H9 (cell line): ENCODE data around the gene IBA57. TPM values are rescaled to one million over a fixed set of nuclear protein-coding genes. Genes with fewer than 3 reads are reported as not detected.

ENCODE experiments used
- DNase-seq: peaks from one replicate; pipeline ENCODE4 v3.0.0-alpha.2; 2017
- H2AFZ ChIP-seq: one replicate; pipeline ENCODE4 v1.6.1; 2013; ENCODE audit warnings: mild to moderate bottlenecking, low read length, control low read depth, moderate library complexity
- H2AK5ac ChIP-seq: 2 replicates; pipeline ENCODE4 v1.6.1; 2013; ENCODE audit warnings: low read length, control low read depth, mixed read lengths; ENCODE audit not compliant: insufficient read length
- H2BK120ac ChIP-seq: one replicate; pipeline ENCODE4 v1.6.1; 2013; ENCODE audit warnings: low read depth, mild to moderate bottlenecking, low read length, control low read depth, inconsistent platforms; ENCODE audit not compliant: poor library complexity, severe bottlenecking
- H2BK12ac ChIP-seq: 2 replicates; pipeline ENCODE4 v1.6.1; 2013; ENCODE audit warnings: low read length, control low read depth, mixed read lengths, low read depth; ENCODE audit not compliant: insufficient read length
- H2BK15ac ChIP-seq: 2 replicates; pipeline ENCODE4 v1.6.1; 2013; ENCODE audit warnings: low read depth, low read length, control low read depth
- H2BK20ac ChIP-seq: one replicate; pipeline ENCODE4 v1.6.1; 2013; ENCODE audit warnings: low read depth, mild to moderate bottlenecking, low read length, control low read depth, inconsistent platforms; ENCODE audit not compliant: poor library complexity, severe bottlenecking
- H2BK5ac ChIP-seq: 2 replicates; pipeline ENCODE4 v1.6.1; 2013; ENCODE audit warnings: low read length, control low read depth, mixed read lengths; ENCODE audit not compliant: insufficient read length
- H3K14ac ChIP-seq: 2 replicates; pipeline ENCODE4 v1.6.1; 2013; ENCODE audit warnings: low read length, control low read depth; ENCODE audit not compliant: insufficient read depth
- H3K18ac ChIP-seq: 2 replicates; pipeline ENCODE4 v1.6.1; 2013; ENCODE audit warnings: low read depth, mild to moderate bottlenecking, mixed read lengths, low read length, control low read depth; ENCODE audit not compliant: insufficient read length
- H3K23ac ChIP-seq: 2 replicates; pipeline ENCODE4 v1.6.1; 2013; ENCODE audit warnings: low read length, control low read depth, mixed read lengths, low read depth; ENCODE audit not compliant: insufficient read length
- H3K23me2 ChIP-seq: 2 replicates; pipeline ENCODE4 v1.6.1; 2013; ENCODE audit warnings: low read depth, mild to moderate bottlenecking, mixed read lengths, low read length, control low read depth; ENCODE audit not compliant: insufficient read length, poor library complexity, severe bottlenecking
- H3K27ac ChIP-seq: 2 replicates; pipeline ENCODE4 v1.5.1; 2013; ENCODE audit warnings: low read length, control low read depth, mixed read lengths, low read depth; ENCODE audit not compliant: insufficient read length
- H3K27me3 ChIP-seq: 2 replicates; pipeline ENCODE4 v1.6.1; 2013; ENCODE audit warnings: low read length, control low read depth, inconsistent platforms; ENCODE audit not compliant: insufficient read depth
- H3K4ac ChIP-seq: 2 replicates; pipeline ENCODE4 v1.6.1; 2013; ENCODE audit warnings: low read depth, mild to moderate bottlenecking, control low read depth, inconsistent platforms, low read length, moderate library complexity
- H3K4me1 ChIP-seq: 2 replicates; pipeline ENCODE4 v1.6.1; 2013; ENCODE audit warnings: low read length, control low read depth, inconsistent platforms; ENCODE audit not compliant: insufficient read depth
- H3K4me2 ChIP-seq: 2 replicates; pipeline ENCODE4 v1.6.1; 2013; ENCODE audit warnings: low read length, control low read depth, mixed read lengths; ENCODE audit not compliant: insufficient read length, insufficient read depth
- H3K56ac ChIP-seq: 2 replicates; pipeline ENCODE4 v1.6.1; 2013; ENCODE audit warnings: low read depth, mild to moderate bottlenecking, mixed read lengths, low read length, control low read depth; ENCODE audit not compliant: insufficient read length
- H3K79me1 ChIP-seq: 2 replicates; pipeline ENCODE4 v1.6.1; 2013; ENCODE audit warnings: low read depth, mild to moderate bottlenecking, moderate library complexity, low read length, control low read depth, inconsistent platforms; ENCODE audit not compliant: insufficient read depth, poor library complexity, severe bottlenecking
- H3K79me2 ChIP-seq: 2 replicates; pipeline ENCODE4 v1.6.1; 2013; ENCODE audit warnings: low read length, control low read depth, inconsistent platforms; ENCODE audit not compliant: insufficient read depth
- H3K9ac ChIP-seq: 2 replicates; pipeline ENCODE4 v1.6.1; 2013; ENCODE audit warnings: low read length, control low read depth, mixed read lengths; ENCODE audit not compliant: insufficient read length; ENCODE audit errors: extremely low read depth
- H3K9me3 ChIP-seq: one replicate; pipeline ENCODE4 v1.6.1; 2013; ENCODE audit warnings: low read depth, low read length, inconsistent platforms; ENCODE audit not compliant: control insufficient read depth
- H3T11ph ChIP-seq: one replicate; pipeline ENCODE4 v1.6.1; 2013; ENCODE audit warnings: mild to moderate bottlenecking, low read length, control low read depth, inconsistent platforms
- H4K20me1 ChIP-seq: one replicate; pipeline ENCODE4 v1.6.1; 2013; ENCODE audit not compliant: control insufficient read depth, insufficient read length, insufficient read depth
- H4K5ac ChIP-seq: 2 replicates; pipeline ENCODE4 v1.6.1; 2013; ENCODE audit warnings: low read depth, mild to moderate bottlenecking, mixed read lengths, low read length, control low read depth; ENCODE audit not compliant: insufficient read length
- H4K8ac ChIP-seq: replicated peaks from 2 replicates; pipeline ENCODE4 v1.6.1; 2013; ENCODE audit warnings: low read length, control low read depth, mixed read lengths, low read depth; ENCODE audit not compliant: insufficient read length
- H4K91ac ChIP-seq: 2 replicates; pipeline ENCODE4 v1.6.1; 2013; ENCODE audit warnings: low read depth, mild to moderate bottlenecking, moderate library complexity, mixed read lengths, low read length, control low read depth; ENCODE audit not compliant: insufficient read length
- H3K27ac Mint-ChIP-seq, 3 experiments: 2 replicates in 2 of 3; 3 replicates in 1 of 3; pipeline ENCODE4 v1.8.0; 2020 to 2021; ENCODE audit warnings: mixed read lengths in 3 of 3, mild to moderate bottlenecking in 1 of 3, moderate library complexity in 1 of 3
- H3K27me3 Mint-ChIP-seq: 2 replicates; pipeline ENCODE4 v1.8.0; 2021; ENCODE audit warnings: low read depth, mild to moderate bottlenecking, moderate library complexity, mixed read lengths
- H3K36me3 Mint-ChIP-seq, 3 experiments: 2 replicates in 2 of 3; 3 replicates in 1 of 3; pipeline ENCODE4 v1.8.0; 2020 to 2021; ENCODE audit warnings: low read depth in 3 of 3, mixed read lengths in 3 of 3; ENCODE audit not compliant: insufficient read depth in 1 of 3
- H3K4me1 Mint-ChIP-seq, 2 experiments: 2 replicates each; pipeline ENCODE4 v1.8.0; 2020; ENCODE audit warnings: mixed read lengths in 2 of 2
- H3K4me3 Mint-ChIP-seq, 2 experiments: 2 replicates in 1 of 2; 3 replicates in 1 of 2; pipeline ENCODE4 v1.8.0; 2020 to 2021; ENCODE audit warnings: mild to moderate bottlenecking in 2 of 2, mixed read lengths in 2 of 2, moderate library complexity in 1 of 2
- H3K9me3 Mint-ChIP-seq, 2 experiments: 2 replicates in 1 of 2; 3 replicates in 1 of 2; pipeline ENCODE4 v1.8.0; 2020; ENCODE audit warnings: mild to moderate bottlenecking in 2 of 2, mixed read lengths in 2 of 2, moderate library complexity in 1 of 2
- whole genome bisulfite sequencing: extraction: QIAGEN DNeasy Blood & Tissue Kit; methylation state at CpG from one replicate; pipeline ENCODE4 v1.1.7; 2013; ENCODE audit warnings: missing lambda C conversion rate, low lambda C conversion rate, mixed read lengths; ENCODE audit not compliant: insufficient read length; ENCODE audit errors: extremely low coverage; 5-methylcytosine and 5-hydroxymethylcytosine counted together
- total RNA-seq: library from RNA; stranded (reverse); gene quantifications from 2 replicates; pipeline ENCODE4 v1.2.1, GENCODE V29; 2021
- TF ChIP-seq, protein P1 (sequence below): fragments of 200-600 bp; sonication (generic); conservative IDR thresholded peaks from 3 replicates; pipeline ENCODE4 v1.8.0; 2021; ENCODE audit warnings: antibody characterized with exemption, mild to moderate bottlenecking

IBA57 gene
- total RNA-seq, 1 experiment from 2014 or later = 12.6 TPM

DNA sequence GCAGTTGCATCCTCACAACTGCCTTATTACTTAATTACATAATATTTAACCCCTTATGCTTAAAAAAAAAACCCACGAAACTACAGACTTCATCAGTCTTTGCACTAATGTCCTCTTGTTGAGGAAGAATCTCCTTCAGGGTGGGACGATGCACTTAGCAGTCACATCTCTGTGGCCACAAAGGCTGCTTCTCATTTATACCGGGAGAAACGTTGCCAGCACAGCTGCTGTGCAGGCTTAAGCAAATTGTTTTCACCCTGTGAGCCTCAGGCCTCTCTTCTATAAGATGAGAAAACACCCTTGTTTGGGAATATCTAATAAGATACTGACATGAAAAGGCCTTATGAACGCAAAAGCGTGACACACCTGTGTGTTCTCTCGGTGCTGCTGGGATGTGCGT is 39.4 kb downstream of the IBA57 start:
- H3K4me2 ChIP-seq = no peak overlapping the region
- TF ChIP-seq, protein P1, sequence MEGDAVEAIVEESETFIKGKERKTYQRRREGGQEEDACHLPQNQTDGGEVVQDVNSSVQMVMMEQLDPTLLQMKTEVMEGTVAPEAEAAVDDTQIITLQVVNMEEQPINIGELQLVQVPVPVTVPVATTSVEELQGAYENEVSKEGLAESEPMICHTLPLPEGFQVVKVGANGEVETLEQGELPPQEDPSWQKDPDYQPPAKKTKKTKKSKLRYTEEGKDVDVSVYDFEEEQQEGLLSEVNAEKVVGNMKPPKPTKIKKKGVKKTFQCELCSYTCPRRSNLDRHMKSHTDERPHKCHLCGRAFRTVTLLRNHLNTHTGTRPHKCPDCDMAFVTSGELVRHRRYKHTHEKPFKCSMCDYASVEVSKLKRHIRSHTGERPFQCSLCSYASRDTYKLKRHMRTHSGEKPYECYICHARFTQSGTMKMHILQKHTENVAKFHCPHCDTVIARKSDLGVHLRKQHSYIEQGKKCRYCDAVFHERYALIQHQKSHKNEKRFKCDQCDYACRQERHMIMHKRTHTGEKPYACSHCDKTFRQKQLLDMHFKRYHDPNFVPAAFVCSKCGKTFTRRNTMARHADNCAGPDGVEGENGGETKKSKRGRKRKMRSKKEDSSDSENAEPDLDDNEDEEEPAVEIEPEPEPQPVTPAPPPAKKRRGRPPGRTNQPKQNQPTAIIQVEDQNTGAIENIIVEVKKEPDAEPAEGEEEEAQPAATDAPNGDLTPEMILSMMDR = no peak
- Mint-ChIP-seq H3K4me1 (peaks cover 2% of the 10 kb centered on the region in 2 experiments; a peak in 2 of 4 replicates), H3K4me3 (no peak overlapping the region), H3K36me3 (peaks cover 0 to 3% (median 2%) of the 10 kb centered on the region in 3 experiments; a peak in 3 of 7 replicates), H3K9me3 (peaks cover 4 to 8% of the 10 kb centered on the region in 2 experiments; a peak in 4 of 5 replicates), H3K27me3 (peaks cover 50% of the 10 kb centered on the region), H3K27ac (no peak overlapping the region)
- no peaks in the 10 kb centered on the region for H3K79me1 ChIP-seq
- no peak overlapping the region for H3T11ph ChIP-seq
- no peak overlapping the region for H2BK5ac ChIP-seq
- no peaks in the 10 kb centered on the region for H3K23me2 ChIP-seq
- H2BK15ac ChIP-seq = no peak overlapping the region
- H3K4me1 ChIP-seq = no peaks in the 10 kb centered on the region
- 100% methylated on average over 1 of the region's 8 CpGs for WGBS
- H3K79me2 ChIP-seq = no peaks in the 10 kb centered on the region
- H2AK5ac ChIP-seq = no peak overlapping the region
- no peak overlapping the region for H2BK12ac ChIP-seq
- no peaks in the 10 kb centered on the region for H4K20me1 ChIP-seq
- H3K23ac ChIP-seq = no peak overlapping the region
- H2BK120ac ChIP-seq = no peak overlapping the region
- no peaks in the 10 kb centered on the region; the same call in 1 of the 2 replicates for H3K27me3 ChIP-seq
- H2BK20ac ChIP-seq = no peak overlapping the region
- DNase-seq = no peak
- H3K56ac ChIP-seq = no peak overlapping the region
- no peak overlapping the region for H3K27ac ChIP-seq
- H3K18ac ChIP-seq = no peak overlapping the region
- no peak overlapping the region for H4K91ac ChIP-seq
- no peak overlapping the region for H4K5ac ChIP-seq
- H3K9me3 ChIP-seq = no peaks in the 10 kb centered on the region
- no peak overlapping the region for H3K4ac ChIP-seq
- no peak overlapping the region for H2AFZ ChIP-seq
- H3K14ac ChIP-seq = no peak overlapping the region
- H4K8ac ChIP-seq = no peak overlapping the region
- H3K9ac ChIP-seq = no peak overlapping the region
